HepG2 (cell line): ENCODE results near the gene KDM2B. TPM values are rescaled to one million over a fixed set of nuclear protein-coding genes. Genes with fewer than 3 reads are reported as not detected.

Experiments used
- CCAR2 ChIP-seq: fragments of 200-400 bp; formaldehyde crosslinking; optimal IDR thresholded peaks from 2 replicates; pipeline ENCODE3; 2018; ENCODE audit warnings: low read depth, mild to moderate bottlenecking, low read length, moderate library complexity
- GATAD1 ChIP-seq: IDR thresholded peaks from 2 replicates; pipeline ENCODE4 v1.6.1; 2016; ENCODE audit warnings: missing genetic modification reagents, missing compliant biosample characterization
- MAZ ChIP-seq, 2 experiments: sonication (generic) in 1 of 2; formaldehyde crosslinking in 1 of 2; IDR thresholded peaks; 2 replicates each; pipeline versions ENCODE4 v1.5.0 to v1.6.1; 2012 to 2020; ENCODE audit warnings: low read depth in 2 of 2, mild to moderate bottlenecking in 2 of 2, borderline replicate concordance in 1 of 2, improper control_type of control experiment in 1 of 2, low read length in 1 of 2, missing genetic modification reagents in 1 of 2, moderate library complexity in 1 of 2
- RARA ChIP-seq: IDR thresholded peaks from 2 replicates; pipeline ENCODE4 v1.6.1; 2016; ENCODE audit warnings: missing genetic modification reagents, missing compliant biosample characterization
- RXRA ChIP-seq: sonication (generic); formaldehyde crosslinking; IDR thresholded peaks from 2 replicates; pipeline ENCODE4 v1.5.1; 2020; ENCODE audit warnings: missing genetic modification reagents
- SAP130 ChIP-seq: IDR thresholded peaks from 2 replicates; pipeline ENCODE4 v1.6.1; 2016; ENCODE audit warnings: low read depth
- SATB2 ChIP-seq: sonication (generic); formaldehyde crosslinking; IDR thresholded peaks from 2 replicates; pipeline ENCODE4 v1.5.0; 2020; ENCODE audit warnings: missing genetic modification reagents
- SMAD1 ChIP-seq: sonication (generic); formaldehyde crosslinking; IDR thresholded peaks from 2 replicates; pipeline ENCODE4 v1.4.0; 2020; ENCODE audit warnings: missing genetic modification reagents, low read depth, mild to moderate bottlenecking, borderline replicate concordance
- THYN1 ChIP-seq: sonication (generic); formaldehyde crosslinking; IDR thresholded peaks from 2 replicates; pipeline ENCODE4 v1.8.1; 2023; ENCODE audit warnings: low read depth, mild to moderate bottlenecking, moderate library complexity, missing genetic modification reagents, borderline replicate concordance
- ZBTB7B ChIP-seq: sonication (generic); formaldehyde crosslinking; IDR thresholded peaks from 2 replicates; pipeline ENCODE4 v1.4.0; 2020; ENCODE audit warnings: missing genetic modification reagents
- ZNF121 ChIP-seq: sonication (generic); formaldehyde crosslinking; IDR thresholded peaks from 2 replicates; pipeline ENCODE4 v1.5.0; 2020; ENCODE audit warnings: mild to moderate bottlenecking, missing genetic modification reagents
- ZNF263 ChIP-seq: sonication (generic); formaldehyde crosslinking; IDR thresholded peaks from 2 replicates; pipeline ENCODE4 v1.4.0; 2020; ENCODE audit warnings: missing genetic modification reagents
- ZNF549 ChIP-seq: sonication (generic); formaldehyde crosslinking; IDR thresholded peaks from 2 replicates; pipeline ENCODE4 v1.5.0; 2020; ENCODE audit warnings: missing genetic modification reagents
- ZNF720 ChIP-seq: sonication (generic); formaldehyde crosslinking; IDR thresholded peaks from 2 replicates; pipeline ENCODE4 v1.4.0; 2020; ENCODE audit warnings: missing genetic modification reagents
- ZNF883 ChIP-seq: sonication (generic); formaldehyde crosslinking; IDR thresholded peaks from 2 replicates; pipeline ENCODE4 v1.5.1; 2020; ENCODE audit warnings: mild to moderate bottlenecking, missing genetic modification reagents; ENCODE audit errors: not compliant biosample characterization
- polyA plus RNA-seq, 8 experiments: library from polyadenylated mRNA; depleted of rRNA in 3 of 8; stranded (reverse) in 7 of 8; unstranded in 1 of 8; fragments of >200 nt; fragmentation: Illumina TruSeq in 4 of 8; extraction: Trizol in 4 of 8; gene quantifications; 2 replicates each; pipeline versions ENCODE4 v1.2.1 to v1.2.3, GENCODE V29; 2011 to 2016; ENCODE audit warnings: low read depth in 4 of 8, missing spikeins in 1 of 8, mixed read lengths in 1 of 8; ENCODE audit not compliant: insufficient read depth in 1 of 8
- total RNA-seq, 5 experiments: library from RNA; depleted of rRNA; stranded (reverse); fragments of >200 nt; fragmentation: Illumina TruSeq; extraction: Trizol; gene quantifications; 2 replicates each; pipeline ENCODE4 v1.2.3, GENCODE V29; 2016; ENCODE audit warnings: low read depth in 1 of 5
- TF ChIP-seq, protein P1 (sequence below): IDR thresholded peaks from 2 replicates; pipeline ENCODE4 v1.6.1; 2012; ENCODE audit warnings: inconsistent platforms
- TF ChIP-seq, protein P2 (sequence below): sonication (generic); formaldehyde crosslinking; IDR thresholded peaks from 2 replicates; pipeline ENCODE4 v1.5.1; 2020; ENCODE audit warnings: missing genetic modification reagents, mild to moderate bottlenecking, borderline replicate concordance
- TF ChIP-seq, protein P3 (sequence below): sonication (generic); formaldehyde crosslinking; IDR thresholded peaks from 2 replicates; pipeline ENCODE4 v1.5.1; 2020; ENCODE audit warnings: mild to moderate bottlenecking, missing genetic modification reagents, moderate library complexity
- TF ChIP-seq, protein P4 (sequence below): sonication (generic); formaldehyde crosslinking; conservative IDR thresholded peaks from 2 replicates; pipeline ENCODE4 v1.8.1; 2023; ENCODE audit warnings: missing genetic modification reagents
- TF ChIP-seq, protein P5 (sequence below): sonication (generic); formaldehyde crosslinking; IDR thresholded peaks from 2 replicates; pipeline ENCODE4 v1.4.0; 2020; ENCODE audit warnings: missing genetic modification reagents

KDM2B gene
- total and polyA plus RNA-seq, 2 of the 13 experiments (the other 11 are each of a cell fraction or from before 2014, with no cell fraction given), result 17.5 to 26.1 TPM

DNA sequence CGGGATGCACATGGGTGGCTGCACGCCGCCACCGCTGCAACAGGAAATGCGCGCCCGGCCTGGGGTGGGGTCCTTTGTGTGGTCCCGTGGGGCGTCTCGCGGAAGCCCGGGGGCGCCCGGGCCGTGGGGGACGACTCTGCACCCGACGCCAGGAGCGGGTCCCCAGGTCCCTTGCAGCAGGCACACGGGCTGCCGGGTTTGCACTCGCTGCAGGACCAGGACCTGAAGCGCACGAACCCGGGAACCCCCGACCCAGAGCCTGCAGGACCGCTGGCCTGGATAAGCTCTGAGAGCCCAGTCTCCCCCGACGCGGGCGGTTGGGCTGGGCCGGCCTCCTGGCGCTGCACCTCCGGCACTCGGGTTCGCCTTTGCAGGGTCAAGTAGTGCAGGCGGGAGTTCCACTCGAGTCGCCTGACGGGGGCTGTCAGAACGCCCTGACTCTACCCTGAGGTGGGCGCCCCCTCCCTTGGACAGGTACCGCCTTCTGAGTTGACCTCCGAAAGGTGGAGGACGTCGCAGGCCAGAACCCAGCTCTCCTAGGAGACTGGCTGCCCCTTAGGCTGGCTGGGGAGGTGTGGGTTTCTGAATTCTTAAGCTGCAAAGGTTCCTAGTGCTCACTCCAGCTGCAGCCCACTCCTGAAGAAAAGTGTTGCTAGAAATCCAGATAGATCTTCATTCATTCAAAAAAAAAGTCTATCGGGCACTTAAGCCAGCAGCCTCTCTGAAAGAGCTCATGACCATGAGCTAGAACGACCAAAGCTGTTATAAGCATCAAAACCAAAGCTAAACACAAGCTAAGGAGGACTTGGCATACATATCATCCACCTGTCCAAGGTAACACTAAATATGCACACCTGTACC is 113.0 kb downstream of the KDM2B start (continued):
- no peak for TF ChIP-seq ZNF549 (CRISPR knock-in tag)
- TF ChIP-seq GATAD1 (CRISPR knock-in tag), result 0 out of 2 replicates have a peak, but pooled peaks have one; percentile 2
- TF ChIP-seq SAP130 (CRISPR knock-in tag), result peak; percentile 40; the same call in 1 of the 2 replicates
- TF ChIP-seq, protein P1, sequence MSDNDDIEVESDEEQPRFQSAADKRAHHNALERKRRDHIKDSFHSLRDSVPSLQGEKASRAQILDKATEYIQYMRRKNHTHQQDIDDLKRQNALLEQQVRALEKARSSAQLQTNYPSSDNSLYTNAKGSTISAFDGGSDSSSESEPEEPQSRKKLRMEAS, result peak; percentile 34; the same call in 1 of the 2 replicates
- TF ChIP-seq, protein P2, sequence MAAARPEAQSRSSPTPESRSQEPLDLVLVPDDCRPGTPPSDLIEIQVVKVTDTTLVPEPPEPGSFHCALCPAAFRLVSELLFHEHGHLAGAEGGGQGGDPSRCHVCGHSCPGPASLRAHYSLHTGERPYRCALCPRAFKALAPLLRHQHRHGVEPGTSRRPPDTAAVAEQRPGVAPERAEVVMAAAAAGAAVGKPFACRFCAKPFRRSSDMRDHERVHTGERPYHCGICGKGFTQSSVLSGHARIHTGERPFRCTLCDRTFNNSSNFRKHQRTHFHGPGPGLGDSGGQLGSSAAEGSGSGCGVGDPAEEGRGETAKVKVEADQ (CRISPR knock-in tag), result 0 out of 2 replicates have a peak, but pooled peaks have one; percentile 12
- TF ChIP-seq, protein P3, sequence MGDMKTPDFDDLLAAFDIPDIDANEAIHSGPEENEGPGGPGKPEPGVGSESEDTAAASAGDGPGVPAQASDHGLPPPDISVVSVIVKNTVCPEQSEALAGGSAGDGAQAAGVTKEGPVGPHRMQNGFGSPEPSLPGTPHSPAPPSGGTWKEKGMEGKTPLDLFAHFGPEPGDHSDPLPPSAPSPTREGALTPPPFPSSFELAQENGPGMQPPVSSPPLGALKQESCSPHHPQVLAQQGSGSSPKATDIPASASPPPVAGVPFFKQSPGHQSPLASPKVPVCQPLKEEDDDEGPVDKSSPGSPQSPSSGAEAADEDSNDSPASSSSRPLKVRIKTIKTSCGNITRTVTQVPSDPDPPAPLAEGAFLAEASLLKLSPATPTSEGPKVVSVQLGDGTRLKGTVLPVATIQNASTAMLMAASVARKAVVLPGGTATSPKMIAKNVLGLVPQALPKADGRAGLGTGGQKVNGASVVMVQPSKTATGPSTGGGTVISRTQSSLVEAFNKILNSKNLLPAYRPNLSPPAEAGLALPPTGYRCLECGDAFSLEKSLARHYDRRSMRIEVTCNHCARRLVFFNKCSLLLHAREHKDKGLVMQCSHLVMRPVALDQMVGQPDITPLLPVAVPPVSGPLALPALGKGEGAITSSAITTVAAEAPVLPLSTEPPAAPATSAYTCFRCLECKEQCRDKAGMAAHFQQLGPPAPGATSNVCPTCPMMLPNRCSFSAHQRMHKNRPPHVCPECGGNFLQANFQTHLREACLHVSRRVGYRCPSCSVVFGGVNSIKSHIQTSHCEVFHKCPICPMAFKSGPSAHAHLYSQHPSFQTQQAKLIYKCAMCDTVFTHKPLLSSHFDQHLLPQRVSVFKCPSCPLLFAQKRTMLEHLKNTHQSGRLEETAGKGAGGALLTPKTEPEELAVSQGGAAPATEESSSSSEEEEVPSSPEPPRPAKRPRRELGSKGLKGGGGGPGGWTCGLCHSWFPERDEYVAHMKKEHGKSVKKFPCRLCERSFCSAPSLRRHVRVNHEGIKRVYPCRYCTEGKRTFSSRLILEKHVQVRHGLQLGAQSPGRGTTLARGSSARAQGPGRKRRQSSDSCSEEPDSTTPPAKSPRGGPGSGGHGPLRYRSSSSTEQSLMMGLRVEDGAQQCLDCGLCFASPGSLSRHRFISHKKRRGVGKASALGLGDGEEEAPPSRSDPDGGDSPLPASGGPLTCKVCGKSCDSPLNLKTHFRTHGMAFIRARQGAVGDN (CRISPR knock-in tag), result peak; percentile 74
- TF ChIP-seq THYN1 (CRISPR knock-in tag), result 0 out of 2 replicates have a peak, but pooled peaks have one; percentile 68
- no peak for TF ChIP-seq ZNF720
- TF ChIP-seq, protein P4, sequence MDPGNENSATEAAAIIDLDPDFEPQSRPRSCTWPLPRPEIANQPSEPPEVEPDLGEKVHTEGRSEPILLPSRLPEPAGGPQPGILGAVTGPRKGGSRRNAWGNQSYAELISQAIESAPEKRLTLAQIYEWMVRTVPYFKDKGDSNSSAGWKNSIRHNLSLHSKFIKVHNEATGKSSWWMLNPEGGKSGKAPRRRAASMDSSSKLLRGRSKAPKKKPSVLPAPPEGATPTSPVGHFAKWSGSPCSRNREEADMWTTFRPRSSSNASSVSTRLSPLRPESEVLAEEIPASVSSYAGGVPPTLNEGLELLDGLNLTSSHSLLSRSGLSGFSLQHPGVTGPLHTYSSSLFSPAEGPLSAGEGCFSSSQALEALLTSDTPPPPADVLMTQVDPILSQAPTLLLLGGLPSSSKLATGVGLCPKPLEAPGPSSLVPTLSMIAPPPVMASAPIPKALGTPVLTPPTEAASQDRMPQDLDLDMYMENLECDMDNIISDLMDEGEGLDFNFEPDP (CRISPR knock-in tag), result 0 out of 2 replicates have a peak, but pooled peaks have one; percentile 73
- TF ChIP-seq ZBTB7B (CRISPR knock-in tag), result no peak
- no peak for TF ChIP-seq MAZ (IDR thresholded peaks at IDR 0.05; ENCODE audit: borderline replicate concordance, low read depth, low read length)
- TF ChIP-seq MAZ (CRISPR knock-in tag; IDR thresholded peaks at IDR 0.05; ENCODE audit: low read depth), result 0 out of 2 replicates have a peak, but pooled peaks have one; percentile 54
- TF ChIP-seq, protein P5, sequence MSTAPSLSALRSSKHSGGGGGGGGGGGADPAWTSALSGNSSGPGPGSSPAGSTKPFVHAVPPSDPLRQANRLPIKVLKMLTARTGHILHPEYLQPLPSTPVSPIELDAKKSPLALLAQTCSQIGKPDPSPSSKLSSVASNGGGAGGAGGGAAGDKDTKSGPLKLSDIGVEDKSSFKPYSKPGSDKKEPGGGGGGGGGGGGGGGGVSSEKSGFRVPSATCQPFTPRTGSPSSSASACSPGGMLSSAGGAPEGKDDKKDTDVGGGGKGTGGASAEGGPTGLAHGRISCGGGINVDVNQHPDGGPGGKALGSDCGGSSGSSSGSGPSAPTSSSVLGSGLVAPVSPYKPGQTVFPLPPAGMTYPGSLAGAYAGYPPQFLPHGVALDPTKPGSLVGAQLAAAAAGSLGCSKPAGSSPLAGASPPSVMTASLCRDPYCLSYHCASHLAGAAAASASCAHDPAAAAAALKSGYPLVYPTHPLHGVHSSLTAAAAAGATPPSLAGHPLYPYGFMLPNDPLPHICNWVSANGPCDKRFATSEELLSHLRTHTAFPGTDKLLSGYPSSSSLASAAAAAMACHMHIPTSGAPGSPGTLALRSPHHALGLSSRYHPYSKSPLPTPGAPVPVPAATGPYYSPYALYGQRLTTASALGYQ (CRISPR knock-in tag), result peak; percentile 39; the same call in 1 of the 2 replicates
- TF ChIP-seq ZNF883 (CRISPR knock-in tag), result peak; percentile 58
- TF ChIP-seq SATB2 (CRISPR knock-in tag), result no peak
- no peak for TF ChIP-seq CCAR2
- TF ChIP-seq RXRA (CRISPR knock-in tag), result 0 out of 2 replicates have a peak, but pooled peaks have one; percentile 36
- TF ChIP-seq ZNF121 (CRISPR knock-in tag), result peak; percentile 45; the same call in 1 of the 2 replicates
- no peak for TF ChIP-seq SMAD1 (CRISPR knock-in tag)
- no peak for TF ChIP-seq RARA (CRISPR knock-in tag)
- peak; percentile 31; the same call in 1 of the 2 replicates for TF ChIP-seq ZNF263 (CRISPR knock-in tag)
